Measurements from ENCODE around the gene GATAD2B.
"Not testable (repeated sequence)": the region's sequence is repeated elsewhere in the genome, so short reads cannot be mapped to it uniquely, and the experiment has no call there.

Gene GATAD2B

DNA sequence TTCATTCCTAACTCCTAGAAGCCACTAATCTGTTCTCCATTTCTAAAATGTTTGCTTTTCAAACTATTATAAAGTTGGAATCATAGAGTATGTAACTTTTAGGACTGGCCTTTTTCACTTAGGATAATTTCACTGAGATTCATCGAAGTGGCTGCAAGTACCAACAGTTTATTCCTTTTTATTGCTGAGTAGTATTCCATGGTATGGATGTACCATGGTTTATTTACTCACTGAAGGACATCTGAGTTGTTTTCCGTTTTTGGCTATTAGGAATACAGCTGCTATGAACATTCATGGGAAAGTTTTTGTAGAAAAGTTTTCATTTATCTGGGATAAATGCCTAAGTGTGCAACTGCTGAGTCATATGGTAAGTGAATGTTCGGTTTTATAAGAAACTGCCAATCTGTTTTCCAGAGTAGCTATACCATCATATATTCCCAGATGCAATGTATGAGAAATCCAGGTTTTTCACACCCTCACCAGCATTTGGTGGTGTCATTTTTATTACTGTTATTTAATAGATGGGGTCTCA lies 81.2 kb downstream of the GATAD2B start:
- POLR2A ChIA-PET, result no interaction called here
- CTCF ChIA-PET, result interaction anchor here (1.0 kb wide), 1 partner anchor 9 kb away, joined by 3 read pairs; no protein-coding TSS in a partner anchor
- peak; percentile 19 for DNase-seq (ENCODE audit: low read depth, low spot score)
- TF ChIP-seq, protein P1, sequence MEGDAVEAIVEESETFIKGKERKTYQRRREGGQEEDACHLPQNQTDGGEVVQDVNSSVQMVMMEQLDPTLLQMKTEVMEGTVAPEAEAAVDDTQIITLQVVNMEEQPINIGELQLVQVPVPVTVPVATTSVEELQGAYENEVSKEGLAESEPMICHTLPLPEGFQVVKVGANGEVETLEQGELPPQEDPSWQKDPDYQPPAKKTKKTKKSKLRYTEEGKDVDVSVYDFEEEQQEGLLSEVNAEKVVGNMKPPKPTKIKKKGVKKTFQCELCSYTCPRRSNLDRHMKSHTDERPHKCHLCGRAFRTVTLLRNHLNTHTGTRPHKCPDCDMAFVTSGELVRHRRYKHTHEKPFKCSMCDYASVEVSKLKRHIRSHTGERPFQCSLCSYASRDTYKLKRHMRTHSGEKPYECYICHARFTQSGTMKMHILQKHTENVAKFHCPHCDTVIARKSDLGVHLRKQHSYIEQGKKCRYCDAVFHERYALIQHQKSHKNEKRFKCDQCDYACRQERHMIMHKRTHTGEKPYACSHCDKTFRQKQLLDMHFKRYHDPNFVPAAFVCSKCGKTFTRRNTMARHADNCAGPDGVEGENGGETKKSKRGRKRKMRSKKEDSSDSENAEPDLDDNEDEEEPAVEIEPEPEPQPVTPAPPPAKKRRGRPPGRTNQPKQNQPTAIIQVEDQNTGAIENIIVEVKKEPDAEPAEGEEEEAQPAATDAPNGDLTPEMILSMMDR (IDR thresholded peaks at IDR 0.05; ENCODE audit: insufficient read depth, low read length, missing control alignments), result no peak
- H3K4me3 ChIP-seq (ENCODE audit: low read depth, low read length), result no peak overlapping the region

DNA sequence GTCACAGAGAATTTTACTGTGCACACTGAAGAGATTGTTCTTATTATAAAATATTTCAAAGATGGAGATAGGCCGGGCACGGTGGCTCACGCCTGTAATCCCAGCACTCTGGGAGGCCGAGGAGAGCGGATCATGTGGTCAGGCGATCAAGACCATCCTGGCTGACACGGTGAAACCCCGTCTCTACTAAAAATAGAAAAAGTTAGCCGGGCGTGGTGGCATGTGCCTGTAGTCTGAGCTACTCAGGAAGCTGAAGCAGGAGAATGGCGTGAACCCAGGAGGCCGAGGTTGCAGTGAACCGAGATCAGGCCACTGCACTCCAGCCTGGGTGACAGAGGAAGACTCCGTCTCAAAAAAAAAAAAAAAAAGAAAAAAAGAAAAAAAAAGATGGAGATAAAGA lies 82.0 kb downstream of the GATAD2B start:
- POLR2A ChIA-PET; DNase-seq (ENCODE audit: low read depth, low spot score); H3K4me3 ChIP-seq (ENCODE audit: low read depth, low read length): not testable (repeated sequence)
- CTCF ChIA-PET, result interaction anchor here (1.0 kb wide), 1 partner anchor 10 kb away, joined by 3 read pairs; no protein-coding TSS in a partner anchor

GRCh38 chr1:153833968-153834367 lies 88.8 kb downstream of the GATAD2B start:
- H3K4me3 ChIP-seq (ENCODE audit: low read depth, low read length); POLR2A ChIA-PET; DNase-seq (ENCODE audit: low read depth, low spot score): not testable (repeated sequence)
- CTCF ChIA-PET, result interaction anchor here (1.3 to 1.5 kb wide), 2 partner anchors 13 to 153 kb away, joined by 3 to 7 read pairs; no protein-coding TSS in a partner anchor

DNA sequence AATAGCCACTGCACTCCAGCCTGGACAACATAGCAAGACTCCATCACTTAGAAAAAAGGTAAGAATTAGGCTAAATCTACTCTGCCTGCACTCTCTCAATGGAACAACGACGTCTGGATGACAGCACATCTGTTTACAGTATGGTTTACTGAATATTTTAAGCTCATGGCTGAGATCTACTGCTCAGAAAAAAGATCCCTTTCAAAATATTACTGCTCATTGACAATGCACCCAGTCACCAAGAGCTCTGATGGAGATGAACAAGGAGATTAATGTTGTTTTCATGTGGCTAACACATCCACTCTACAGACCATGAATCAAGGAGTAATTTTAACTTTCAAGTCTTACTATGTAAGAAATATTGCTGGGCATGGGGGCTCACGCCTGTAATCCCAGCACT lies 89.6 kb downstream of the GATAD2B start:
- ChIA-PET POLR2A (interaction anchor here (0.7 kb wide), 1 partner anchor 157 kb away, joined by 3 read pairs; no protein-coding TSS in a partner anchor), CTCF (interaction anchor here (1.0 kb wide), 3 partner anchors 10 to 19 kb away, joined by 3 to 5 read pairs (median 5); no protein-coding TSS in a partner anchor)
- DNase-seq (ENCODE audit: low read depth, low spot score), result no peak
- TF ChIP-seq, protein P1 (IDR thresholded peaks at IDR 0.05; ENCODE audit: insufficient read depth, low read length, missing control alignments), result no peak
- H3K4me3 ChIP-seq (ENCODE audit: low read depth, low read length), result no peak overlapping the region

DNA sequence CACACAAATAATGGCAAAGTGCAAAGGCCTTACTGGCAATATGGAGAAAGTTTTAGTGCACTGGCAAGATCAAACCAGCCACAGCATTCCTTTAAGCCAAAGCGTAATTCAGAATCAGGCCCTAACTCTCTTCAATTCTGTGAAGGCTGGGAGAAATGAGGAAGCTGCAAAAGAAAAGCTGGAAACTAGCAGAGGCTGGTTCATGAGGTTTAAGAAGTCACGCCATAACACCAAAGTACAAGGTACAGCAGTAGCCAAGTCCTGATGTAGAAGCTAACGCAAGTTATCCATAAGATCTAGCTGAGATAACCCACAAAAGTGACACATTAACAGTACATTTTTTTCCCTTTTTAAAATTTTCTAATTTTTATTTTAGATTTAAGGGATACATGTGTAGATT lies 90.5 kb downstream of the GATAD2B start:
- POLR2A ChIA-PET, result no interaction called here
- no peak for DNase-seq (ENCODE audit: low read depth, low spot score)
- TF ChIP-seq, protein P1 (IDR thresholded peaks at IDR 0.05; ENCODE audit: insufficient read depth, low read length, missing control alignments), result no peak
- H3K4me3 ChIP-seq (ENCODE audit: low read depth, low read length), result no peak overlapping the region
- CTCF ChIA-PET, result interaction anchor here (0.7 to 1.0 kb wide), 4 partner anchors 9 to 18 kb away, joined by 3 to 5 read pairs (median 4); no protein-coding TSS in a partner anchor

DNA sequence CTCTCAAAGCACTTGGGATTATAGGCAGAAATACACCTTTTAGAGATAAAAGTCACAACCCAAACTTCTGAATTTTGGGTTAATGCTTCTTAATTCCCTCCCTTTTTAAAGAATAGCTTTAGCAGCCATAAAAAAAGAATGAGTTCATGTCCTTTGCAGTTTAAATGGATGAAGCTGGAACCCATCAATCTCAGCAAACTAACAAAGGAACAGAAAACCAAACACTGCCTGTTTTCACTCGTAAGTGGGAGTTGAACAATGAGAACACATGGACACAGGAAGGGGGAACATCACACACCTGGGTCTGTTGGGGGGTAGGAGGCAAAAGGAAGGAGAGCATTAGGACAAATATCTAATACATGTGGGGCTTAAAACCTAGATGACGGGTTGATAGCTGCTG lies 91.7 kb downstream of the GATAD2B start:
- CTCF ChIA-PET, result interaction anchor here (0.7 to 1.3 kb wide), 2 partner anchors 24 to 156 kb away, joined by 3 to 4 read pairs; no protein-coding TSS in a partner anchor
- POLR2A ChIA-PET, result no interaction called here
- DNase-seq (ENCODE audit: low read depth, low spot score), result no peak
- H3K4me3 ChIP-seq (ENCODE audit: low read depth, low read length), result no peak overlapping the region
- TF ChIP-seq, protein P1 (IDR thresholded peaks at IDR 0.05; ENCODE audit: insufficient read depth, low read length, missing control alignments), result no peak

GRCh38 chr1:153827168-153827964 lies 95.4 kb downstream of the GATAD2B start:
- TF ChIP-seq, protein P1 (IDR thresholded peaks at IDR 0.05; ENCODE audit: insufficient read depth, low read length, missing control alignments), result no peak
- no peak for DNase-seq (ENCODE audit: low read depth, low spot score)
- H3K4me3 ChIP-seq (ENCODE audit: low read depth, low read length), result no peak overlapping the region
- ChIA-PET POLR2A (no interaction called here), CTCF (interaction anchor here (0.7 to 2.1 kb wide), 10 partner anchors 8 to 218 kb away, joined by 3 to 12 read pairs (median 4); partner anchors contain the start of genes CREB3L4, DENND4B and JTB)

All from AG04449 (cell line).